RWPE1 (cell line): ENCODE data around the gene DLGAP4.

Source experiments
- CTCF ChIA-PET: fragments of 350-600 bp; sonication (Branson Sonifier 250); formaldehyde crosslinking; extraction: SDS; loops from one replicate; lab custom pipeline; 2021; lab: Yijun Ruan, JAX
- POLR2A ChIA-PET: fragments of 400-600 bp; formaldehyde crosslinking; extraction: SDS; loops from one replicate; lab custom pipeline; 2020; ENCODE audit warnings: antibody characterized with exemption; ENCODE audit not compliant: low non-redundant PET; lab: Yijun Ruan, JAX
- DNase-seq: peaks from one replicate; pipeline ENCODE4 v3.0.0; 2012; ENCODE audit warnings: low spot score
- H3K27ac ChIP-seq: fragments of 450-650 bp; 2 replicates; pipeline ENCODE4 v1.5.1; 2017
- CTCF ChIP-seq: fragments of 450-650 bp; conservative IDR thresholded peaks from 2 replicates; pipeline ENCODE4 v1.5.1; 2017; ENCODE audit warnings: low read depth, mild to moderate bottlenecking

The DLGAP4 gene

GRCh38 chr20:36487069-36487468, 180.9 kb downstream of the DLGAP4 start:
- ChIA-PET CTCF (interaction anchor here (0.7 kb wide), 1 partner anchor 508 kb away, joined by 3 read pairs; no protein-coding TSS in a partner anchor), POLR2A (interaction anchor here (0.6 kb wide), 1 partner anchor 24 kb away, joined by 9 read pairs; no protein-coding TSS in a partner anchor)
- no peak for TF ChIP-seq CTCF
- H3K27ac ChIP-seq, result peak overlapping the region; percentile 11
- DNase-seq, result no peak

GRCh38 chr20:36490191-36490590, 184.1 kb downstream of the DLGAP4 start:
- POLR2A ChIA-PET, result interaction anchor here (1.1 kb wide), 1 partner anchor 20 kb away, joined by 3 read pairs; no protein-coding TSS in a partner anchor
- no peak for TF ChIP-seq CTCF
- CTCF ChIA-PET, result interaction anchor here (0.7 to 0.8 kb wide), 2 partner anchors 255 to 256 kb away, joined by 4 read pairs; no protein-coding TSS in a partner anchor
- H3K27ac ChIP-seq, result peak overlapping the region; percentile 90
- no peak for DNase-seq

- H3K27ac ChIP-seq, result peak overlapping the region; percentile 90
- ChIA-PET POLR2A (interaction anchor here (0.6 to 0.9 kb wide), 2 partner anchors 28 to 451 kb away, joined by 3 to 9 read pairs; no protein-coding TSS in a partner anchor), CTCF (interaction anchor here (0.5 to 1.3 kb wide), 6 partner anchors 19 to 432 kb away, joined by 3 to 6 read pairs (median 4); no protein-coding TSS in a partner anchor)
- TF ChIP-seq CTCF, result no peak
- peak; percentile 72 for DNase-seq
Measured at GRCh38 chr20:36491901-36492617, 185.9 kb downstream of the DLGAP4 start.

DNA sequence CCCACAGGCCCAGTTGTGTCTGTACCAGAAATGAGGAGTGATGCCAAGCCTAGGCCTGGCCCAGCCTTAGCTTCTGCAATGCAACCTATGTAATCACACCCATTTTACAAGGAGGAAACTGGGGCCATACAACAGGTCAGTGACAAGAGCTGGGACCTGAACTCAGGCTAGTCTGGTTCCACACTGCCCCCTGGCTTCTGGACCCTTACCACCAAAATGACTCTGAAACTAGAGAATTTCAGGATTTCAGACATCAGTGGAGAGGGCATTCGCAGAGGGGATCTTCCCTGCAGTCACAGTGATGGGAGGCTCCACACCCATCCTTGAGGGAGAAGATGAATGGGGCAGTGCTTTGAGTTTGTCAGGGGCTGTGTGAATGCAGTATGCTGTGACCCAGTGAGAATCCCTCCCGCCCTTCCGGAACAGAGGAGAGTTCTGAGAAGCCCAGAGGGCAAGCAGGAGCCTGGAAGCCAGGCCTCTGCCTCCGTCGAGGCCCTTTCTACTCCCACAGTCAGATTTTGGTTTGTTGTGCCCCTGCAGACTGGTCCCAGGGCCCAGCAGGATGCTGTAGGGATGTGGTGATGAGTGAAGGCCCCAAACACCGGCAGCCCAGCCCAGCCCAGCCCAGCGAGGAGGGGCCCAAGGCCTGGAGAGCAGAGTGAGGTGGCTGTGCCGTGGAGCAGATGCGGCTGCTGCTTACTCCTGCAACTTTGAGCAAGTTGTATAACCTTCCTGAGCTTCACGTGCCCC, 187.1 kb downstream of the DLGAP4 start:
- no peak for TF ChIP-seq CTCF
- POLR2A ChIA-PET, result no interaction called here
- DNase-seq, result no peak
- H3K27ac ChIP-seq, result peak overlapping the region; percentile 90
- CTCF ChIA-PET, result interaction anchor here (0.6 kb wide), 4 partner anchors 61 to 1003 kb away, joined by 3 to 7 read pairs (median 5); no protein-coding TSS in a partner anchor

DNA sequence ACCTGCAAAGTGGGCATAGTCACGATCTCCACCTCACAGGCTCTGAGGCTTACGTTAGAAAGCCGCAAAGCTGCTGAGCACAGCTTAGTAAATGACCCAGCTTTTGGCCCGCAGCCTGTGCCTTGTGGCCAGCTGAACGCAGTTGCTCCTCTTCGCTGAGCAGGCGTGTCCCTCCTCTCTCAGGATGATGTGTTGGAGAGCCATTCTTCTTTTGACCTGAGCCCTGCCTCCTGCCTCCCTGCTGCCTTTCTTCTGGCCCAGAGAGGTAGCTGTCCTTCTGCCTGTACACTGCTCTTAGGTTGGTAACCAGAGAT, 187.6 kb downstream of the DLGAP4 start:
- peak overlapping the region; percentile 90 for H3K27ac ChIP-seq
- ChIA-PET POLR2A (no interaction called here), CTCF (interaction anchor here (0.6 kb wide), 1 partner anchor 574 kb away, joined by 3 read pairs; no protein-coding TSS in a partner anchor)
- no peak for DNase-seq
- TF ChIP-seq CTCF, result no peak
